OCI-LY3 (cell line): ENCODE results near the gene MT1G.

Source experiments
- EZH2phosphoT487 ChIP-seq: fragments of 200-600 bp; shearing (Covaris generic); IDR thresholded peaks from 2 replicates; pipeline ENCODE4 v1.6.1; 2018; ENCODE audit warnings: antibody characterized with exemption, mixed run types, low read depth
- TF ChIP-seq, protein P1 (sequence below): fragments of 200-600, 300-600 bp; sonication (generic); IDR thresholded peaks from 2 replicates; pipeline ENCODE4 v1.5.1; 2014; ENCODE audit warnings: antibody characterized with exemption, low read length, low read depth

- TF ChIP-seq, protein P1, sequence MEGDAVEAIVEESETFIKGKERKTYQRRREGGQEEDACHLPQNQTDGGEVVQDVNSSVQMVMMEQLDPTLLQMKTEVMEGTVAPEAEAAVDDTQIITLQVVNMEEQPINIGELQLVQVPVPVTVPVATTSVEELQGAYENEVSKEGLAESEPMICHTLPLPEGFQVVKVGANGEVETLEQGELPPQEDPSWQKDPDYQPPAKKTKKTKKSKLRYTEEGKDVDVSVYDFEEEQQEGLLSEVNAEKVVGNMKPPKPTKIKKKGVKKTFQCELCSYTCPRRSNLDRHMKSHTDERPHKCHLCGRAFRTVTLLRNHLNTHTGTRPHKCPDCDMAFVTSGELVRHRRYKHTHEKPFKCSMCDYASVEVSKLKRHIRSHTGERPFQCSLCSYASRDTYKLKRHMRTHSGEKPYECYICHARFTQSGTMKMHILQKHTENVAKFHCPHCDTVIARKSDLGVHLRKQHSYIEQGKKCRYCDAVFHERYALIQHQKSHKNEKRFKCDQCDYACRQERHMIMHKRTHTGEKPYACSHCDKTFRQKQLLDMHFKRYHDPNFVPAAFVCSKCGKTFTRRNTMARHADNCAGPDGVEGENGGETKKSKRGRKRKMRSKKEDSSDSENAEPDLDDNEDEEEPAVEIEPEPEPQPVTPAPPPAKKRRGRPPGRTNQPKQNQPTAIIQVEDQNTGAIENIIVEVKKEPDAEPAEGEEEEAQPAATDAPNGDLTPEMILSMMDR, result no peak
- no peak for TF ChIP-seq EZH2phosphoT487
Observed at GRCh38 chr16:56702836-56703235, 35.0 kb upstream of the MT1G start.
